SIG-M5 (cell line): ENCODE results near the gene PTGDS.

ENCODE experiments used
- DNase-seq: peaks from one replicate; lab custom pipeline; 2025; lab: John Stamatoyannopoulos, UW

The PTGDS gene

DNA sequence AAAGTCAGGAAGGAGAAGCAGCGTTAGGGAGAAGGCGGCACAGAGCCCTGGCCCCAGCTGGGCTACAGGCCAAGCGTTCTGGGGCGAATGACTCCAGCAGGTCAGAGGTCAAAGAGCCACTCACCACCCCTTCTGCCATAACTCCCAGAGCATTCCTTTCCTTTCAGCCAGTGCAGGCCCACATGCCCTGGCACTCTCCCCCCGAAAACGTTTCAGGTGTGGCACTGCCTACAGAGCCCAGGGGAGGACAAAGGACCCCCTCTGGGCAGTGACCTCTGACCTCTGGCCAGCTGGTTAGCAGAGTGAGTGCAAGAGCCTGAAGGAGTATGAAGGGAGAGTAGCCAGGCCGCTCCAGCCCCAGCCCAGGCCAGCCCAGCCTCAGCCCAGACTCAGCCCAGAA, 45.9 kb downstream of the PTGDS start:
- DNase-seq: no peak

DNA sequence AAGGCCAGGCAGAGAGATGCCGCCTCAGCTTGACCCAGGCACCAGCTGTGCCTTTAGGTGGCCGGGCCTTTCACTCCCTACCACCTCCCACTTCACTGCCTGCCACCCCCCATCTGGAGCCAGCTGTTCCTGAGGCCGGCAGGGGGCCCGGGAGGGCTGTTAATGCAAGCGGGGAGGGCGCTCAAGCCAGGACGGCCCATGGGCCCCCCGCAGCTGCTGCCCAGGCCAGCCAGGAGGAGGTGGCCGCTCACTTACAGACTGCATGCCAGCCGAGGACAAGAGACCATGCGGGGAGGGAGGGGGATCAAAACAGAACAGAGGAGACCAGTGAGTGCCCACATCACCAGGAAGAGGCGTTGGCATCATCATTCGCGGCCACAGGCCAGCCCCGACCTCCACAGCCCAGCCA, 46.3 kb downstream of the PTGDS start:
- no peak for DNase-seq

DNA sequence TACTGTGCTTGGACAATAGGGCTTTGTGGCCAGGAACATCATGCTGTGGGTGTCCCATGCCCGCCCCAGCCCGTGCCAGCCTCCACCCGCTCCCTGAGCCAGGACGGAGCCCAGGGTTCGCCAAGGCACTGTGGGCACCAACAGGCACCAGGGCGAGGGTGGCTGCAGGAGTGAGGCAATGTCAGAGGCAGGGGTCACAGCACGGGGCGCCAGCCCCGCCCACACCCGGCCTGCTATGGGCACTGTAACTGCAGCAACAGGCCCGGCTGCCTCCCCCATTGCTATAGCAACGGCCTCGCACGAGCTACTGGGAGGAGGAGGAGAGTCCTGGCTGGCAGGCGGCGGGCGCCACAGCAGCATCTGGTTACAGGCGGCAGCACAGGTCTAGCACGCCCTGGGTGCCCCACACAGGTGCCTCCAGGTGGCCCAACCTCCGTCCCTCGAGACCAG, 48.2 kb downstream of the PTGDS start:
- DNase-seq: no peak

DNA sequence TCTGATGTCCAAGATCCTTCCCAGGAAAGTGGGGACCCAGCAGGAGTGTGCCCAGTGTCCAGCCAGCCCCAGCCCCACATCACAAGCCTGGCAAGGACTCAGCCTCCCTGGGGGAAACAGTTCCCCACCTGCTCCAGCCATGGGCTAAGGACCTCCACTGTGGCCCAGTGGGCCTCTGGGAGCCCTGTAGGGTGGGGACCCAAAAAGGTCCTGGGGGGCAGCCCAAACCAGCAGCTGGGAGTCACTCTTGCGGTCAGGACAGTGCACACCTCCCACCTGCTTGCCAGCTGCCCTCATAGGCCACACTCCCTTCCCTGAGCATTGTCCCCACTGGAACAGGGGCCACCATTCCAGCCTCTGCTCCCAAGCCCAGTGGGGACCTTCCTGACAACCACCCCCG, 49.1 kb downstream of the PTGDS start:
- no peak for DNase-seq

DNA sequence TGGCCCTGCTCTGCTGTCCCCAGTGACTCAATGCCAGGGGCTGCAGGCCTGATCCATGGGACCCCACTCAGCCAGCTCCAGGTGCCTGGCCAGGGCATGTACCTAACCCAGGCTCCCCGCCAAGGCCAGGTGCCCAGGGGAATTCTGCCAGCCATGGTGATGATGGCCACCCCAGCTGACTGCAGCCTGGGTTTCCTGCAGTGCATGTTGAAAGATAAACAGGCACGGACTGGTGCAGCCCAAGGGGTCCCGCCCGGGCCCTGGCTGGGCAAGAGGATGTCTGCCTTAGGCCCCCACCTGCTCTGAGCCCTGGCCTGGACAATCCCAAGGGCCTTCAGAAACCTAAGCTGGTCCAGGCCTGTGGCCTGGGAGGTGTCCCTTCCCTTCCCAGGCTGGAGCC, 49.5 kb downstream of the PTGDS start:
- no peak for DNase-seq

DNA sequence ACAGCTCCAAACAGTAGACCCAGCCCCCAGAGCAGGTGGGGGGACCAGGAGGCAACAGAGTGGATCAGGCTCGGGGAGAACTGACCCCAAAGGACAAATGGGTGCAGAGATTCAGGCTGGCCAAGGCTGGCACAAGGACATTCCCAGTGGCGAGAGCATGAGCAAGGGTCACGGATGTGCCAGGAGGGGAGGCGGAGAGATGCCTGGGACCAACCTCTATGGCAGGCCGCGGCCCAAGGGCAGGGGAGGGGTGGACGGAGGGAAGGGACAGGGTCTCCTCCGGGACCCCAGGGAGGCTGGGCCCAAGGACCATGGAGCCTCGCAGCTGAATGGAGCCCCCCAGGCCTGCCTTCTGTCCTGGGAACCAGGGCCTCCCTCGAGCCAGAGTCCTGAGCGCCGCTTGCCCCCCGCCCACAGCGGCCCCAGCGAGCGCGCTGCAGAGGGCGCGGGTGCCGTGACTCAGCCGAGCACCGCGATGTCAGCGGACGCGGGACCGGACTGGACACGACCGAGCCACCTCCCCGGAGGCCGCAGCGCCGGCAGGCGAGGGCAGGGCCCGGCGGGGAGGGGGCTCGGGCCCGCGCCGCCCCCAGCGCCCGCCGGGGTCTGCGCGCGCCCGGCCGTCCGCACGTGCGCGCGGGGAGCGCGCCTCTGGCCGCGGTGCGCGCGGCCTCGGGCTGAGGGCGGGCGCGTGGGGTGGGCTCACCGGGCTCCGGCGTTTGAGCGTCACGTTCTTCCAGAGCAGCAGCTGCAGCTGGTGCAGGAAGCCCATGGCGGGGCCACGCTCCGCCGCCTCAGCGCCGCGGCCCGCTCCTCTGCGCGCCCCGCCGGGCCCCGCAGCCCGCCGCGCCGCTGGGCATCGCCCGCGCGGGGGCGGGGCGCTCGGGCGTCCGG, 50.3 kb downstream of the PTGDS start, which contains the start of gene ABCA2:
Gene ABCA2, minus strand, starts transcription at position 869 of the 894 bp plus-strand sequence. Its CDS starts 97 bp downstream, at position 772.
- no peak for DNase-seq

DNA sequence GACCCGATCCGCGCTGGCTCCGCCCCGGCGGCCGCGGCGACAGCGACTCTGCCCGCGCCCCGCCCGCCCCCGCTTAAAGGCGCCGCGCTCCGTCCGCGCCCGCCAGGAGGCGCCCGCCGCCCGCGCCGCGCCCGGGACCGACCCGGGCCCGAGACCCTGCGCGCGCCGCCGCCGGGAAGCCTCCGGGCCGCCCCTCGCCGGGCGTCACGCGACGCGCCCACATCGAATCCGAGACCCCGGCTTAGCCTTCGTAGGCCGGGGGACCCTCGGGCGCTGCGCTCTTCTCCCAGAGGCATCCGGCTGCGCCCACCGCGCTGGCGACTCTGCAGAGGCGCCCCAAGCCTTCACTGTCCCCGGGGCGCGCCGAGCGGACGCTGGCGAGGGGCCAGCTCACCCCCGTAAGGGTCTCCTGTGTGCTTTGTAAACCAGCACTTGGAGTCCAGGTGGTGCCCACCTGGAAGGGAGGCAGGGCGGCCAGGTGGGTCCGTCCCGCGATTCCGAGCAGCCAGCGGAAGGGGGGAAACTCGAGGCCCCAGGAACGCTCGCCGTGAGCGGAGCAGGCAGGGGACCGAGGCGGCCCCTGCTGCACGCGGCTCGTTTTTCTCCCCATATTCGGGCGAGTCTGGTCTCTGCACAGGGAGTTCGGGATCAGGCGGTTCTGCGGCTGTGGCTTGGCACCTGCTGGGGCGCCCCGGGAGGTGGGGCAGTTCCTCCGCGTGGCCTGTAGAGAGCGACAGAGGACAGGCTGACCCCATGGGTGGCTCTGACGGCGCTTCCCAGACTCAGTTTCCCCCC, 51.2 kb downstream of the PTGDS start:
- DNase-seq: no peak

DNA sequence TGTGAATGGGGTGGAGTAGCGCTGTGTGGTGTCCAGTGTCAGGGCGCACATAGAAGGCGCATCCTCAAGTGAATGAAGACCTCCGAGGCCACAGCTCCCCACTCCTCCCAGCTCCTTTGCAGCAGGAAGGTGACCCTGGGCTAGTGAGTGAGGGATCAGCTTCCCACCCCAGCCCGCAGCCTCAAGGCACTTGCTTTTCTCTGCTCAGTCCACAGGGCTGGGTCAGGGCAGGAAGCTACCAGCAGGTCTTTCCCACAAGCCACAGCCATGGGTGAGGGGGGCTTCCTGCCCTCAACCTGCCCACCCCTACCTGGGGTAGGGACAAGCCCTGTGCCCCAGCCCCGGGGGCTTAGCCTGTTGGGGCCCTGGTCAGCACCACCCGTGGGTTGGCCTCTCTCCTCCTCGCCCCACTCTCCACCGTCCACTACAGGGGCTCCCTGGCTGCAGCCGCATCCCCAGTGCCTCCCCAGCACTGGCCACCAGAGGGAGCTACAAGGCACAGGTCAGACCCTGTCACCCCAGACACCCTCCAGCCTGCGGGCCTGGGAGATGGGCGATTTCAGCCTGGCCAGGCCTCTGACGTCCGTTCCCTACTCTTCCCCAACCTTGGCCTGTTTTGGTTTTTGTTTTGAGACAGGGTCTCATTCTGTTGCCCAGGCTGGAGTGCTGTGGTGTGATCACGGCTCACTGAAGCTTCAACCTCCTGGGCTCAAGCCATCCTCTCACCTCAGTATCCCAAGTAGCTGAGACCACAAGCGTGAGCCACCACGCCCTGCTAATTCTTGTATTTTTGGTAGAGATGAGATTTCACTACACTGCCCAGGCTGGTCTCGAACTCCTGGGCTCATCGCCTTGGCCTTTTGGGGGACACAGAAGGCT, 52.0 kb downstream of the PTGDS start:
- DNase-seq: no peak

DNA sequence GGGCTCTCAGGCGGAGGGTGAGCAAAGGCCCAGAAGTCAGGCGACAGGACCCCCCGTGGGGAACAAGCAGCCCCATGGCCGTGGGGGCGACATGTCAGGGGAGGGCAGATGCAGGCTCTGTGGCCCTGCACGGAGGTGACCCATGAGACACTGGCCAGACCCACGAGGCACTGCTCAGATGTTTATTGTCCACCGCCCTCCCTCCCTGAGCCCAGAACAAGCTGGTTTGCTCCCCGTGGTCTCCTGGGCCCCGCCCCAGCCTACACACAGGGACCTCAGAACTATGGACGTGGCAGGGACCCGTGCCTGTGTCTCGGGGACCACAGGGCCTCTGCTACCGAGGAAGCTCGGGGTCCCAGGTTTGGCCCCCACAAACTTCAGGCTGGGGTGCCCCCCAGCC, 52.7 kb downstream of the PTGDS start:
- no peak for DNase-seq

DNA sequence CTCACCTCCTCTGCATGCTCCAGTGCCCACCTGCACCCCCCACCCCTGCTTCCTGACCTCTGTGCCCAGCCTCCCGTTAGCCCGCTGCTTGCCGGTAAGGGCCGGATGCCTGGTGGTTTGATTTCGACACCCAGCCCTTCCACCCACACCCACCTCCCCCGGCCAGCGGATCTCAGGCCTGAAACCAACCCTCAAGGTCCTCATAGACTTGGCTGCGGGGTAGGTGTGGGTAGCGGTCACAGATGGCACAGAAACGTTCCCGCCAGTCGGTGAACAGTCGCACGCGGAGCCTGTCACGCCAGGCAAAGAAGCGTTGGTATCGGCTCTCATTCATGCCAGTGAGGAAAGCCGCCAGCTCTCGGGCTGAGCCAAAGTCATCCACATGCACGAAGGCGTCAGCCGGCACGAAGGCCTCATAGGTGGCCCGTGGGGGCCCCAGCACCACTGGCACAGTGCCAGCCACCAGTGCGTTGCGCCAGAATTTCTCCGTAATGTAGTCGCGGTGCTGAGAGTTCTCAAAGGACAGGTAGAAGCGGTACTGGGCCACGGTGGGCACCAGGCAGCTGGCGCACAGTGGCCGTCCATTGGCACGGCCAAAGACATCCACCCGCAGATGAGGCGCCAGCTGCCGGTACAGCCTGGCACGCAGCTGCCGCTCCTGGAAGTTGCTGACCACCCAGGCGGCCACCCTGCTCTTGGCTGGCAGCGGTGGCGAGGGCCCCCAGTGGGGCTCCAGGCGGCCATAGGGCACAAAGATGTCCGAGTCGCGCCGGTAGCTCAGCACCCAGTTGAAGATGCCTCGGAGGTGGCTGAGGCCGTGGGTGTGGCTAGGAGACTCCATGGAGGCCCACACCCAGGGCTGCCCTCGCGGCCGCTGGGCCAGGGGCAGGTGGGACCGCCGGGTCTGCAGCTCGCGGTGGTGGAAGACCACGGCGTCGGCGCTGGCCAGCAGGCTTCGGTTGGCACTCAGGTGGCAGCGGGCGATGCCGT, 53.5 kb downstream of the PTGDS start:
- no peak for DNase-seq
